IPS-18a (cell line): ENCODE data around the gene STMP1.

Source experiments
- H3K27ac ChIP-seq: one replicate; pipeline ENCODE4 v1.5.1; 2013; ENCODE audit warnings: low read length
- H3K27me3 ChIP-seq: one replicate; pipeline ENCODE4 v1.6.1; 2013; ENCODE audit warnings: mild to moderate bottlenecking, low read length; ENCODE audit not compliant: control insufficient read depth, insufficient read depth
- H3K36me3 ChIP-seq: one replicate; pipeline ENCODE4 v1.6.1; 2013; ENCODE audit warnings: low read depth, low read length; ENCODE audit not compliant: control insufficient read depth
- H3K4me1 ChIP-seq: one replicate; pipeline ENCODE4 v1.6.1; 2013; ENCODE audit warnings: low read depth, low read length; ENCODE audit not compliant: control insufficient read depth
- H3K4me3 ChIP-seq: one replicate; pipeline ENCODE4 v1.5.1; 2013; ENCODE audit warnings: low read length
- H3K9ac ChIP-seq: one replicate; pipeline ENCODE4 v1.6.1; 2013; ENCODE audit warnings: mild to moderate bottlenecking, low read length, moderate library complexity
- H3K9me3 ChIP-seq: one replicate; pipeline ENCODE4 v1.6.1; 2013; ENCODE audit warnings: low read depth, low read length; ENCODE audit not compliant: control insufficient read depth

STMP1 gene

GRCh38 chr7:135715055-135715522, 52.8 kb downstream of the STMP1 start:
- Histone ChIP-seq H3K4me1 (peaks cover 5% of the 10 kb centered on the region), H3K9me3 (no peaks in the 10 kb centered on the region), H3K36me3 (no peaks in the 10 kb centered on the region), H3K4me3 (no peak overlapping the region), H3K9ac (no peak overlapping the region), H3K27me3 (no peaks in the 10 kb centered on the region), H3K27ac (no peak overlapping the region)

GRCh38 chr7:135715673-135716072, 53.4 kb downstream of the STMP1 start:
- Histone ChIP-seq H3K9me3 (no peaks in the 10 kb centered on the region), H3K9ac (no peak overlapping the region), H3K36me3 (no peaks in the 10 kb centered on the region), H3K4me3 (no peak overlapping the region), H3K27me3 (no peaks in the 10 kb centered on the region), H3K27ac (no peak overlapping the region), H3K4me1 (peaks cover 5% of the 10 kb centered on the region)

GRCh38 chr7:135716677-135717238, 54.4 kb downstream of the STMP1 start:
- H3K27me3 ChIP-seq = no peaks in the 10 kb centered on the region
- no peak overlapping the region for H3K9ac ChIP-seq
- no peaks in the 10 kb centered on the region for H3K4me1 ChIP-seq
- no peaks in the 10 kb centered on the region for H3K36me3 ChIP-seq
- H3K27ac ChIP-seq = no peak overlapping the region
- H3K9me3 ChIP-seq = no peaks in the 10 kb centered on the region
- H3K4me3 ChIP-seq = no peak overlapping the region

- no peak overlapping the region for H3K27ac ChIP-seq
- H3K9me3 ChIP-seq = no peaks in the 10 kb centered on the region
- no peaks in the 10 kb centered on the region for H3K4me1 ChIP-seq
Measured at GRCh38 chr7:135717693-135718092, 55.4 kb downstream of the STMP1 start.

GRCh38 chr7:135718219-135718618, 55.9 kb downstream of the STMP1 start:
- Histone ChIP-seq H3K27me3 (no peaks in the 10 kb centered on the region), H3K9ac (no peak overlapping the region), H3K27ac (no peak overlapping the region), H3K36me3 (no peaks in the 10 kb centered on the region), H3K9me3 (no peaks in the 10 kb centered on the region), H3K4me3 (no peak overlapping the region), H3K4me1 (no peaks in the 10 kb centered on the region)

More at GRCh38 chr7:135717693-135718092, 55.4 kb downstream of the STMP1 start:
- no peaks in the 10 kb centered on the region for H3K36me3 ChIP-seq
- no peaks in the 10 kb centered on the region for H3K27me3 ChIP-seq
- no peak overlapping the region for H3K4me3 ChIP-seq
- no peak overlapping the region for H3K9ac ChIP-seq

GRCh38 chr7:135718794-135719437, 56.6 kb downstream of the STMP1 start:
- H3K9me3 ChIP-seq = no peaks in the 10 kb centered on the region
- no peaks in the 10 kb centered on the region for H3K4me1 ChIP-seq
- H3K27me3 ChIP-seq = no peaks in the 10 kb centered on the region
- no peak overlapping the region for H3K27ac ChIP-seq
- H3K9ac ChIP-seq = no peak overlapping the region
- no peaks in the 10 kb centered on the region for H3K36me3 ChIP-seq
- no peak overlapping the region for H3K4me3 ChIP-seq

GRCh38 chr7:135719688-135720087, 57.4 kb downstream of the STMP1 start:
- H3K27me3 ChIP-seq = no peaks in the 10 kb centered on the region
- H3K36me3 ChIP-seq = no peaks in the 10 kb centered on the region
- no peak overlapping the region for H3K9ac ChIP-seq
- H3K4me1 ChIP-seq = no peaks in the 10 kb centered on the region
- H3K9me3 ChIP-seq = no peaks in the 10 kb centered on the region
- H3K27ac ChIP-seq = no peak overlapping the region
- H3K4me3 ChIP-seq = no peak overlapping the region

- Histone ChIP-seq H3K36me3 (no peaks in the 10 kb centered on the region), H3K9me3 (no peaks in the 10 kb centered on the region), H3K27ac (no peak overlapping the region), H3K4me1 (no peaks in the 10 kb centered on the region), H3K9ac (no peak overlapping the region), H3K4me3 (no peak overlapping the region), H3K27me3 (no peaks in the 10 kb centered on the region)
Measured at GRCh38 chr7:135721198-135721820, 59.0 kb downstream of the STMP1 start.

- H3K27ac ChIP-seq = no peak overlapping the region
Measured at GRCh38 chr7:135723411-135723810, 61.1 kb downstream of the STMP1 start.

More at GRCh38 chr7:135723411-135723810, 61.1 kb downstream of the STMP1 start:
- H3K4me3 ChIP-seq = no peak overlapping the region
- H3K9me3 ChIP-seq = no peaks in the 10 kb centered on the region
- H3K4me1 ChIP-seq = peaks cover 9% of the 10 kb centered on the region
- no peaks in the 10 kb centered on the region for H3K36me3 ChIP-seq
- no peak overlapping the region for H3K9ac ChIP-seq
- no peaks in the 10 kb centered on the region for H3K27me3 ChIP-seq
